Omental fat pad (tissue), 4 donors: ENCODE measurements around the gene FOXJ1. TPM values are rescaled to one million over a fixed set of nuclear protein-coding genes. Genes with fewer than 3 reads are reported as not detected.

Experiments used
- ATAC-seq: fragments of 150-250 bp; one replicate; pipeline ENCODE4 v1.9.1; 2016; ENCODE audit warnings: mild to moderate bottlenecking, moderate library complexity; ENCODE audit not compliant: low FRiP score
- DNase-seq: peaks from one replicate; pipeline ENCODE4 v3.0.0-alpha.2; 2019; ENCODE audit warnings: low spot score
- CTCF ChIP-seq, 3 donors: fragments of 450-650 bp; IDR thresholded peaks; one replicate each; pipeline ENCODE4 v1.5.1; 2016 to 2017; ENCODE audit warnings: antibody characterized with exemption in 3 of 3, mild to moderate bottlenecking in 3 of 3, moderate library complexity in 2 of 3
- total RNA-seq, 4 donors: library from RNA; depleted of rRNA; stranded (reverse); fragments of >200 nt; gene quantifications; one replicate each; pipeline ENCODE4 v1.1.0, GENCODE V29; 2016

Gene FOXJ1
- total RNA-seq, 4 donors from 2014 or later = 0.46 TPM; not detected in 3

DNA sequence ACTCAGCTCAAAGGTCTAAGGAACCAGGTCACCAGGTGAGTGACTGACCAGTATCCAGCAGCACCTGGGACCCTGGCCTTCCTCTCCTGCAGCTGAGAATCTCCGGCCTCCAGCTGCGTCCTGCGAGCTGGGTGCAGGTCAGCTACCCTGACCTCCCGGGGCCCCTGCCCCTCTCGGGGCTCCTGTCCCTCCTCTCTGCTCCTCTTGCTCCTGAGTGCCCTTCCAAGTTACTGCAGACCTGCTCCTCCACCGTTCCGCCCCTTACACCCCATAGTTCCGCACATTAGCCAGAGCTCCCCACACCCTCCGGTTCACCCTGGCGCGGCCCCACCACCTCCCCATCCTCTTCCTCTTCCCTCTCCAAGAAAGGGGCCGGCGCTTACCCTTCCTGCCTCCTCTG lies 10.6 kb downstream of the FOXJ1 start:
- DNase-seq (no peak), ATAC-seq (no peak)
- TF ChIP-seq CTCF (IDR thresholded peaks at IDR 0.05) = no peak

DNA sequence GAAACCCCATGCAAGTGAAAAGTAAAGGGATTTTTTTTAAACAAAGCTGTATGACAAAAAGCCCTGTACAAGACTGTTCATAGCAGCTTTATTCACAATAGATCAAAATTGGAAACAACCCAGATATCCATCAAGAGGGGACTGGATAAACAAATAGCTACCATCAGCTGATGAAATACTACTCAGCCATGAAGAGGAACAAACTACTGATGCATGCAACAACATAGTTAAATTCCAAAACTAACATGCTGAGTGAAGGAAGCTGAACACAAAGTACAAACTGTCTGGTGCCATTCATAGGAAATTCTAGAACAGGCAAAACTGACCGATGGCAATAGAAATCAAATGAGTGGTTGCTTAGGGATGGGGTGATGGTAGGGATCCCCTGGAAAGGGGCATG lies 15.1 kb downstream of the FOXJ1 start:
- TF ChIP-seq CTCF (IDR thresholded peaks at IDR 0.05) = no peak

GRCh38 chr17:76125391-76125675 lies 15.7 kb downstream of the FOXJ1 start:
- no peak for ATAC-seq
- no peak for DNase-seq
- no peak for TF ChIP-seq CTCF (IDR thresholded peaks at IDR 0.05)

More for the DNA sequence above, 15.1 kb downstream of the FOXJ1 start:
- ATAC-seq (no peak), DNase-seq (no peak)

DNA sequence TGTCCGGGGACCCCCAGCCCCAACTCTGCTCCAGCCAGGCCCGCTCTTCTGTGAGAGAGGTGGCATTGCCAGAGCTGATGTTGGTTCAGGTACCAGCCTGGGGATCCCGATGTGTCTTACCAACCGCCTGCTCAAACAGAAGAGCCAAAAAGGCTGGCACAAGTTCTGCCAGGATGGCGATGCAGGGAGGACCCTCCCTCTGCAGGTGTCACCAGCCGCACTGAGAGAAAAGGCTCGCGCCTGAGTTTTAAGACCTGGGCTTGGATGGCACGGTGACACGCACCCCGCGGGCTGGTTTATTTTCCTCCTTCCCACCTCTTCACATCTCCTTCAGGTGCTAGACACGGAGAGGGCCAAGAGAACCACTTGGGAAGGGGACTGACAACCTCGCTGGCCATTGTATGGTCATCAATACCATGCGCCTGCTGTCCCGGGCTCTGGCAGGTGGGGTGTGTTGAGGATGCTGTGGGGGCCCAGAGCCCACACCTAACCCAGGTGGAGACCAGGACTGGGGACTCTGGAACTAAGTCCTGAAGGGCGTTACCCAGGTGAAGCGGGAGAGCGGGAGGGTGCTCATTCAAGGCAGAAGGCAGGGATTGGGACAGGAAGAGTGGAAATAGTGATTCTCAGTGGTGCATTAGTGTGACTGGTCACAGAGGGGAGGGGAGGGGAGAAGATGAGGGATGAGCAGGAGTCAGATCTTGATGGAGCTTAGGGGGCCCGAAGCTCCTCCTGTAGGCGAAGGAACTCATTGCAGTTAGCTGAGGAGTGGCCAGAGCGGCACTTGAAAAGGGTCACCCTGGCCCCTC lies 16.3 kb downstream of the FOXJ1 start:
- no peak for ATAC-seq

DNA sequence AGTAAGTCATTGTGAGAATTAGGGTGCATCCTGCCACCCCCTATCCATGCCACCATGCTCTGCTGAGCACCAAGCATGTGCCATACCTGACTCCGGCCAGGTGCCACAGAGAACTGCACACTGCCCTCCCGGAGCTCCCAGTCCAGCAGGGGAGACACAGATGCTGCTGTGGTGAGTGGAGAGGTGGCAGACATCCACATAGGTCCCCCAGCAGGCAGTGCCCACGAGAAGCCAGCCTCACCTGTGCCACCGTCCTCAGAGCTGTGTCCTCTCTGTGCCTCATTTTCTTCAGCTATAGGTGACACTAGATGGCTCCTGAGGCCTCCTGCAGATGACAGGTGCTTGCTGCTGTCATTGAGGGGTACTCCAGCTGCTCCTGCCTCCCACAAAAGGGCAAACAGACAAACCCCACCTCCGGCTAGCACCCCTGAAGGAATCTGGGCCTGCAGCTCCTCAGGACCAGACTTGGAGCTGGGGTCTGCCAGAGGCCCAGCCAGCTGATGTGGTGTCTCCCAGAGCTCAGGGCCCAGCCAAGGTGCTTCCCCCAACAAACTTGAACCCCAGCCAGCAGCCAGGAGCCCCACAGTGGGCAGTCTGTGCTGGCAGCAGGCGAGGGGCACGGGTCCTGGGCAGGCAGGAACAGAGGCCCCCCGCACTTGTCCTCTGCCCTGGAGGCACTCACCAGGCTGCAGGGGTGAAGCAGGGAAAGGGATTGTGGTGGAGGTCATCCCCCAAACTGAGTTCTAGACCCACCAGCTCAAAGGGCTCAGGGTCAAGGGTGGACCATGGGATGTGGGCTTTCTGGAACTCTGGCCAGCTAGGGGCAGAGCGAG lies 17.1 kb downstream of the FOXJ1 start:
- DNase-seq (no peak), ATAC-seq (no peak)
- no peak for TF ChIP-seq CTCF (IDR thresholded peaks at IDR 0.05)

More for the DNA sequence above, 16.3 kb downstream of the FOXJ1 start:
- no peak for TF ChIP-seq CTCF (IDR thresholded peaks at IDR 0.05)
- DNase-seq = no peak

DNA sequence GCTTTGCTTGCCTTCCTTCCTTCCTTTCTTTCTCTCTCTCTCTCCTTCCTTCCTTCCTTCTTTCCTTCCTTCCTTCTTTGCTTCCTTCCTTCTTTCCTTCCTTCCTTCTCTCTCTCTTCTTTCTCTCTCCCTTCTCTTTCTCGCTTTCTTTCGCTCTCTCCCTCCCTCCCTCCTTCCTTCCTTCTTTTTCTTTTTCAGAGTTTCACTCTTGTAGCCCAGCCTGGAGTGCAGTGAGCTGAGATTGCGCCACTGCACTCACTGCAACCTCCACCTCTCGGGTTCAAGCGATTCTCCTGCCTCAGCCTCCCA lies 17.9 kb downstream of the FOXJ1 start:
- TF ChIP-seq CTCF (IDR thresholded peaks at IDR 0.05) = no peak
- DNase-seq = no peak
- no peak for ATAC-seq
